IPS-15b (cell line): ENCODE data around the gene TCF23.

ENCODE experiments used
- H3K27me3 ChIP-seq: one replicate; pipeline ENCODE4 v1.6.1; 2013; ENCODE audit warnings: low read length; ENCODE audit not compliant: control insufficient read depth, insufficient read depth
- H3K36me3 ChIP-seq: one replicate; pipeline ENCODE4 v1.6.1; 2013; ENCODE audit warnings: low read length; ENCODE audit not compliant: control insufficient read depth, insufficient read depth
- H3K4me1 ChIP-seq: one replicate; pipeline ENCODE4 v1.6.1; 2013; ENCODE audit warnings: mild to moderate bottlenecking, low read length; ENCODE audit not compliant: control insufficient read depth, insufficient read depth
- H3K4me3 ChIP-seq: one replicate; pipeline ENCODE4 v1.5.1; 2013; ENCODE audit warnings: low read depth, low read length
- H3K9ac ChIP-seq: one replicate; pipeline ENCODE4 v1.6.1; 2013; ENCODE audit warnings: low read depth, mild to moderate bottlenecking, low read length
- H3K9me3 ChIP-seq: one replicate; pipeline ENCODE4 v1.6.1; 2013; ENCODE audit warnings: mild to moderate bottlenecking, low read length; ENCODE audit not compliant: control insufficient read depth, insufficient read depth

Gene TCF23

GRCh38 chr2:27201675-27202074 is 52.9 kb downstream of the TCF23 start:
- H3K4me3 ChIP-seq = no peak overlapping the region
- no peak overlapping the region for H3K9ac ChIP-seq
- H3K27me3 ChIP-seq = no peaks in the 10 kb centered on the region
- H3K36me3 ChIP-seq = peaks cover 65% of the 10 kb centered on the region
- H3K4me1 ChIP-seq = no peaks in the 10 kb centered on the region
- no peaks in the 10 kb centered on the region for H3K9me3 ChIP-seq

- Histone ChIP-seq H3K9me3 (no peaks in the 10 kb centered on the region), H3K27me3 (no peaks in the 10 kb centered on the region), H3K4me1 (no peaks in the 10 kb centered on the region), H3K9ac (no peak overlapping the region), H3K36me3 (peaks cover 76% of the 10 kb centered on the region), H3K4me3 (no peak overlapping the region)
Measured at GRCh38 chr2:27202854-27203253, 54.0 kb downstream of the TCF23 start.

- Histone ChIP-seq H3K9ac (no peak overlapping the region), H3K4me1 (no peaks in the 10 kb centered on the region), H3K9me3 (no peaks in the 10 kb centered on the region), H3K27me3 (no peaks in the 10 kb centered on the region), H3K4me3 (no peak overlapping the region), H3K36me3 (peaks cover 82% of the 10 kb centered on the region)
Measured at GRCh38 chr2:27203741-27204140, 54.9 kb downstream of the TCF23 start.

- no peak overlapping the region for H3K4me3 ChIP-seq
- no peaks in the 10 kb centered on the region for H3K9me3 ChIP-seq
- H3K4me1 ChIP-seq = peaks cover 2% of the 10 kb centered on the region
- H3K9ac ChIP-seq = no peak overlapping the region
- peaks cover 78% of the 10 kb centered on the region for H3K36me3 ChIP-seq
- no peaks in the 10 kb centered on the region for H3K27me3 ChIP-seq
Measured at GRCh38 chr2:27204566-27204965, 55.8 kb downstream of the TCF23 start.

GRCh38 chr2:27205206-27205605 is 56.4 kb downstream of the TCF23 start:
- peaks cover 2% of the 10 kb centered on the region for H3K4me1 ChIP-seq
- no peaks in the 10 kb centered on the region for H3K9me3 ChIP-seq
- H3K27me3 ChIP-seq = no peaks in the 10 kb centered on the region
- no peak overlapping the region for H3K9ac ChIP-seq
- no peak overlapping the region for H3K4me3 ChIP-seq
- peaks cover 73% of the 10 kb centered on the region for H3K36me3 ChIP-seq

- no peaks in the 10 kb centered on the region for H3K27me3 ChIP-seq
- H3K9ac ChIP-seq = no peak overlapping the region
- peaks cover 66% of the 10 kb centered on the region for H3K36me3 ChIP-seq
- H3K4me3 ChIP-seq = no peak overlapping the region
- peaks cover 2% of the 10 kb centered on the region for H3K4me1 ChIP-seq
- H3K9me3 ChIP-seq = no peaks in the 10 kb centered on the region
Measured at GRCh38 chr2:27206346-27206745, 57.5 kb downstream of the TCF23 start.
